ENCODE measurements around the gene LRRN3.
A peak's percentile ranks its signal among the peaks of the same experiment; 100 is the strongest.

Gene LRRN3

DNA sequence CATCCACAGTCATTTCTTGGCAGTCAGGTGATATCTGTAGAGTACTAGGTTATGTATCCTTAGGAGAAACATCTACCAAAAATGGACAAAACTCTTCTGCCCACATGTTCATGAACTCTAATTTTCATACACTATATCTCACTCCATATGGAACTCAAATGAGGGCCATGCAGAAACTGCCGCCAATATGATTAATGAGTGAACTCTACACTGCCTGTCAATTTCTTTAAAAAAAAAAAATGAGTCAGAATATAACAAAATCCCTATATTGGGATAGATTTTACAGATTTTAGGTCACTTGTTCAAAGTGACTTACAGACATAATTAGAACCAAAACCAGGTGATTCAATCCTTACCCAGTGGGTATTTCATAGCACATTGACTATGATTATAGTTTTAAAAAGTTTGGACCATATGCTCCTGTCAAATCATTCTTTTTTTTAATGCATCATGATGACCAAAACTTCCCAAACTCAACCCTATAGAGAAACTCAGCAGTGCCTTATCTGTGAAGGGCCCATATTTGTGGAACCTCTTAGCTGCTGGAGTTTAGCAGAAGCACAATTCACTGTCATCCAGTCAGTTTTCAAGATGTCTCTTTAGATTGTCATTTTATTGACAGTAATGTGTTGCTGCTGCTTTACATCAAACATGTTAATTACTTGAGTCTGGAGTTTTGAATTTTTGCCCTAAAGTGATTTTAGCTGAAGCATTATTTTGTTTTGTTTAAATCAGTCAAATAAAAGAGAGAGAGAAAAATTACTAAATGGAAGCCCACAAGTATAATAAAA is 11.1 kb downstream of the LRRN3 start:
- H3K4me3 ChIP-seq (replicated peaks in 1 of 2; ENCODE audit: low read depth in 2 of 2, low read length in 2 of 2) = no peak overlapping the region
- no peak for DNase-seq (ENCODE audit: low read depth in 2 of 2)
- TF ChIP-seq, protein P1, sequence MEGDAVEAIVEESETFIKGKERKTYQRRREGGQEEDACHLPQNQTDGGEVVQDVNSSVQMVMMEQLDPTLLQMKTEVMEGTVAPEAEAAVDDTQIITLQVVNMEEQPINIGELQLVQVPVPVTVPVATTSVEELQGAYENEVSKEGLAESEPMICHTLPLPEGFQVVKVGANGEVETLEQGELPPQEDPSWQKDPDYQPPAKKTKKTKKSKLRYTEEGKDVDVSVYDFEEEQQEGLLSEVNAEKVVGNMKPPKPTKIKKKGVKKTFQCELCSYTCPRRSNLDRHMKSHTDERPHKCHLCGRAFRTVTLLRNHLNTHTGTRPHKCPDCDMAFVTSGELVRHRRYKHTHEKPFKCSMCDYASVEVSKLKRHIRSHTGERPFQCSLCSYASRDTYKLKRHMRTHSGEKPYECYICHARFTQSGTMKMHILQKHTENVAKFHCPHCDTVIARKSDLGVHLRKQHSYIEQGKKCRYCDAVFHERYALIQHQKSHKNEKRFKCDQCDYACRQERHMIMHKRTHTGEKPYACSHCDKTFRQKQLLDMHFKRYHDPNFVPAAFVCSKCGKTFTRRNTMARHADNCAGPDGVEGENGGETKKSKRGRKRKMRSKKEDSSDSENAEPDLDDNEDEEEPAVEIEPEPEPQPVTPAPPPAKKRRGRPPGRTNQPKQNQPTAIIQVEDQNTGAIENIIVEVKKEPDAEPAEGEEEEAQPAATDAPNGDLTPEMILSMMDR (IDR thresholded peaks at IDR 0.05; ENCODE audit: low read depth, low read length) = no peak

DNA sequence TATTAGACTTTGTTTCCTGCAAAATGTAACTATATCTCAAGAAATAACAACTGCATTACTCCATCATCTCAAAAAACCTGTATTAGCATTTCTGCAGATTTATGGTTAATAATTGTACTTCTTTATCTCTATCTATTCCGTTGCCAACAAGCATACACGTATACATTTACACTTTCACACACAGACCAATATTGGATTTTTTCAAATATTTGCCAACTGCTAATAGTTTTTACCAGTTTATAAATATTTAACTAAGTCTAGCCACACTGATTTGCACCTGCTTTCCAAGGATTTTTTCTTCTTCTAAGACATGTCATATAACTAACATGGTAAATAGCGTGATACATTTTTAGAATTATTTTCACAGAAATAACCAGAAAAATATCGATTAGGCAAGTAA is 12.2 kb downstream of the LRRN3 start:
- no peak for DNase-seq (ENCODE audit: low read depth in 2 of 2)
- TF ChIP-seq, protein P1 (IDR thresholded peaks at IDR 0.05; ENCODE audit: low read depth, low read length) = no peak

DNA sequence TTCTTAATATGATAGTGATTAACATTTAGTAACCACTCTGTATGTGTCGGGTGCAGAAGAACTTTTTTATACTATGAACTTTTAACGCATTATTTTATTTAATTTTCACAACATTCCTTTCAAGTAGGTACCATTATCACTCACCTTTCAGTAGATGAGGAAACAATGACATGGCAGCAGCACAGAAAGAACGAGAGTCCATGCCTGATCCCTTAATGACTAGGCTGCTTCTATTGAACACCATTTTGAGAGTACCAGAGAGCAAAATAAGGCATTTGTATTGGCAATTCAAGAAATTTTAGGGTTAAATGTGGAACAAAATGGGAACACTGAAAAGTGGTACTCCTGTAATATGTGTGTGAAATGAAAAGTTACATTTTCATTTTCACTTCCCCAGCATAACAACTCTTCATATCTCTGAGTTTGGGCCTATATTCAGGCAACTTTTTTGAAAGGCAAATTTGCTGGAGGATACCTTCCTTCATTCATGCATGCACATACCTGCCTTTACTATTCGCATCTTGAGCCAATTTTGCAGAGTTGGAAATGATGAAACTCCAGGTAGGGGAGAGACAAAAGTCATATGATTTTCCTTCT is 12.8 kb downstream of the LRRN3 start:
- no peak overlapping the region for H3K4me3 ChIP-seq (replicated peaks in 1 of 2; ENCODE audit: low read depth in 2 of 2, low read length in 2 of 2)
- TF ChIP-seq, protein P1 (IDR thresholded peaks at IDR 0.05; ENCODE audit: low read depth, low read length) = no peak

More for the DNA sequence above, 12.2 kb downstream of the LRRN3 start:
- H3K4me3 ChIP-seq (replicated peaks in 1 of 2; ENCODE audit: low read depth in 2 of 2, low read length in 2 of 2) = no peak overlapping the region

DNA sequence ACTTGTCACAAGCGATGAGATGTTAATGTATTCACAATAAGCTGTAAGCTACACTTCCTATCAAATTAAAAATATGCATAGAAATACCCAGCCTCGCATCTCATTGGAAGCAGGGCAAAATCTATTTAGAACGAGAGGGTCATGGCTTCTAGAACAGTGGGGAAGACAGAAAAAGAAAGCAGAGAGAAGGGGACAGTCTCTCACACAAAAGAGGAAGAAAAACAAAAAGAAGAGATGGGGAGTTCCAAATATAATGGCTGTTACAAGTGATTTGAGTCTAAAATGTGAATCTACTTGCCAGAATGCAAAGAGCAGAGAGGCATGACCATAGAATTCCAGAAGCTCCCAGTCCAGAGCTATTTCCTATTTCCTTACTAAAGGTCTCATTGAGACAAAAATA is 13.8 kb downstream of the LRRN3 start:
- no peak overlapping the region for H3K4me3 ChIP-seq (replicated peaks in 1 of 2; ENCODE audit: low read depth in 2 of 2, low read length in 2 of 2)
- TF ChIP-seq, protein P1 (IDR thresholded peaks at IDR 0.05; ENCODE audit: low read depth, low read length) = no peak
- no peak for DNase-seq (ENCODE audit: low read depth in 2 of 2)

More for the DNA sequence above, 12.8 kb downstream of the LRRN3 start:
- DNase-seq (ENCODE audit: low read depth in 2 of 2) = no peak

DNA sequence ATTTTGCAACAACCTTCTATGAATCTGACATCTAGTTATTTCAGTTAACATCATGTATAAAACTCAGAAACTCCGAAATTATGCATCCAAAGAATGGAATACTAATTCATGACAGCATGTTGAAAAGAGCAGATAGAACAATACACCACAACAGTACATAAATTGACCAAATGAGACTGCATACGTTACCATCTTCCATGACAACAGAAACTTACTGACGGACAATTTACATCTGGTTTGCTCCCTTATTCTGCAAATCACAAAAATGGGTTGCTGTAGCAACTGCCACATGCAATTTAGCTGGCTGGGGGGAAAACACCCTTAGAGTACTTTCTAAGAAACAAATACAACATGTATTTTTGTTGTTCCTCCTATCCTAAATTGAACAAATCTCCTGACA is 14.3 kb downstream of the LRRN3 start:
- TF ChIP-seq, protein P1 (IDR thresholded peaks at IDR 0.05; ENCODE audit: low read depth, low read length) = no peak
- no peak for DNase-seq (ENCODE audit: low read depth in 2 of 2)
- H3K4me3 ChIP-seq (replicated peaks in 1 of 2; ENCODE audit: low read depth in 2 of 2, low read length in 2 of 2) = no peak overlapping the region

DNA sequence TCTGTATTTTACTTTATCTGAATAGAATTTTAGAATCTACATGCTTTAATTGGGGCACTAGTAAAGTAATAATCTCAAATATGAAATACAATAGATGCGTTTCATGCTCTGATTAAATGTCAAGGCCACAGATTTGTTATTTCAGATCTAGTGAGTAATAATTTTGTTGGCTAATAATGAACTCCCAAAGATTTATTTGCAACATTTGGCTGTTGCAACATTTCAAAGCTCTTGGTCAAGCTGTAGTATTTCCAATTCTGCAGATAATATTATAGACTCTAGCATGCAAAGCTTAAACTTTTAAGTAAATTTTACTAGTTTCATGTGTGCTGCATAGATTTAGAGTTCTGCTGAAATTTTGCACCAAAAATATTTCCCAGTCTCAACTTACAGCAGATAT is 16.7 kb downstream of the LRRN3 start:
- no peak overlapping the region for H3K4me3 ChIP-seq (replicated peaks in 1 of 2; ENCODE audit: low read depth in 2 of 2, low read length in 2 of 2)
- peak; percentile 50 to 74 for DNase-seq (ENCODE audit: low read depth in 2 of 2)
- TF ChIP-seq, protein P1 (IDR thresholded peaks at IDR 0.05; ENCODE audit: low read depth, low read length) = no peak
